Mucosa of gallbladder (tissue), 1 donor: ENCODE measurements around the gene MYO15A. TPM values are rescaled to one million over a fixed set of nuclear protein-coding genes. Genes with fewer than 3 reads are reported as not detected.

Experiments used
- DNase-seq: peaks from one replicate; pipeline ENCODE4 v3.0.0-alpha.2; 2020; ENCODE audit warnings: low spot score
- total RNA-seq: library from RNA; stranded (reverse); gene quantifications from one replicate; pipeline ENCODE4 v1.2.1, GENCODE V29; 2021
- donor health status: DM: no; HTN: no; CAD: no.

Gene MYO15A
- total RNA-seq, 1 donor from 2014 or later = 3.3 TPM

GRCh38 chr17:18156976-18157280 is 48.4 kb downstream of the MYO15A start:
- DNase-seq = no peak

DNA sequence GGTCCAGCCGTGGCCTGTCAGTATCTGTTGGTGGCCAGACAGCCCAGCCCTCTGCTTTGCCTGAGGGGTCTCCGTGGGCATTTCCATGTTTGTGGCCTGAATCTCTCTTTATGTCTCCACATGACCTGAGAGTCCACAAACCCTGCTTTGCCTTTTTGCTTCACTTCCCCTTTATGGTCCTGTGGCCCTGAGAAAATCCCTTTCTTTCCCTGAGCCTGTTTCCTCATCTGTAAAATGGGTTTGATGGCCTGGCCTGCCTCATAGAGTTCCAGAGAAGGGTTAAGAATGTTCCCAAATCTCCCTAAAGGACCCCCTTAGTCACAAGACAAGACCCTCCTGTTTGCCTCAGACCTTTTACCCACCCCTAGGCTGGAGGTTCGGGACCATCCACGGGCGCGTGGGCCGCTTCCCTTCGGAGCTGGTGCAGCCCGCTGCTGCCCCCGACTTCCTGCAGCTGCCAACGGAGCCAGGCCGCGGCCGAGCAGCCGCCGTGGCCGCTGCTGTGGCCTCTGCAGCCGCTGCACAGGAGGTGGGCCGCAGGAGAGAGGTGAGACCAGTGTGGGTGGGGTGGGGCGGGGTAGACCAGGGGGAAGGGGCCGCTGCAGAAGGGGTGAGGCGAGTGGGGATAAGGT is 48.9 kb downstream of the MYO15A start:
- no peak for DNase-seq

- DNase-seq = peak; percentile 96
These were observed 49.6 kb downstream of the MYO15A start for GRCh38 chr17:18158022-18158600.

- no peak for DNase-seq
These were observed 51.1 kb downstream of the MYO15A start for GRCh38 chr17:18159551-18160120.

DNA sequence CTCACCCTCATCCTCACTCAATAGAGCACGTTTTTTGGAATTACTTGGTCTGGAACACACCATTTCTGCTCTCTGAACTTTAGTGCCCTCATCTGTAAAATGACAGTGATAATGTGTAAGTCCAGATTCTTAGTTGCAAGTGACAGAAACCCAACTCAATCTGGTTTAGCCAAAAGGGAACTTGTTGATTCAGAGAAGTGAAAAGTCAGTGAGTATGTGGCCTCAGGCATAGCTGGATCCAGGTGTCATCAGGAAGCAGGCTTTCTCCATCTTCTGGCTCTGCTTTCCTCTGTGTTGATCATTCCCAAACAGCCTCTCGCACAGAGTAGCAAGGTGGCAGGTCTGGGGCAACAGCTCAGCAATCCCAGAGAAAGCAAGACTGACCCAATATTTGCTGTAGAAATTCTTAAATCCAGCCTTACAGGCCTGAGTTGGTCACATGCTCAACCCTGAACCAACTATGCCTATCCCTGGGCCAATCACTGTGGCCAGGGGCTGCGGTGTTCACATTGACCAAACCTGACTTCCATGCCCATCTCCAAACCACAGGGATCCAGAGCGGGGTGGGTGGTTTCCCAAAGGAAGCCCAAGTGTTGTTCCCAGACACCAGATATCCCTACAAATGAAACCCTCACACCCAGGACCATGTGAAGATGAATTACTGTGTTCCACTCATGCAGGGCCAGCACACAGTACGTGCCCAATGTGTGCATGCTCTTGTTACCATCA is 51.7 kb downstream of the MYO15A start:
- no peak for DNase-seq

DNA sequence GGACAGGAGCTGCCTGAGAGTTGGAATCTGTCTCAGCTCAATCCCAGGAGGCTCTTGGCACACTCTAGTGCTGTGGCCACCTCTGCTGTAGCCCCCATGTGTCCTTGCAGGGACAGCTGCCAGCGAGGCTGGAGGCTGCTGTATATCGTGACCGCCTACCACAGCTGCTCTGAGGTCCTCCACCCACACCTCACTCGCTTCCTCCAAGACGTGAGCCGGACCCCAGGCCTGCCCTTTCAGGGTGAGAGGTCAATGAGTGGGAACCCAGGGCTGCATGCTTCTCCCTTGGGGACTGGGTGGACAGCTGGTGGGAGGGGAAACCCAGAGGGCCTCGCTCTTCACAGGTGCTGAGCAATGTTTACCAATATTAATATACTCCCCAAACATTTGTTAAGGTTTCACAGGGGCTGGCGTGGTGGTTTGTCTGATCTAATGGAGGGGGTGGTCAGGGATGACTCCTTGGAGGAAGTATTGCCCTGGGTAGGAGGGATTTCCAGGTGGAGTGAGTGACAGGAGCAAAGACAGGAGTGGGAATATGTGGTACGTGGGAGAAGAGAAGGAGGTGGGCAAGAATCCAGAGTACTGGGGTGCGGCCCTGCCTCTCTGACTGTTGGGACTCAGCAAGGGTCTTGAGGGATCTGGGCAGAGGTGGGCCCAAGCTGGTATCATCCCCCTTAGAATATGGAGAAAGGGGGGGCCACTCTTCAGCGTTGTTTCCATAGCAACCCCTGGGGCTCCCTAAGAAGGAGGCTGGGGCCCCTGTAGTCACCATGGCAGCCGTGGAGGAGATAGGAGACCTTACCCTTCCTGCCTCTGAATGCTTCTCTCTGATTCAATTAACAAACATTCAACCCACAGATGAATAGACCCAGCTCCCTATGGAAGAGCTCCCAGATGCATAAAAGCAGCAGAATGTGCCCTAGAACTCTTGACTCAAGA is 52.9 kb downstream of the MYO15A start:
- no peak for DNase-seq

- DNase-seq = no peak
These were observed 55.0 kb downstream of the MYO15A start for GRCh38 chr17:18163547-18163946.

DNA sequence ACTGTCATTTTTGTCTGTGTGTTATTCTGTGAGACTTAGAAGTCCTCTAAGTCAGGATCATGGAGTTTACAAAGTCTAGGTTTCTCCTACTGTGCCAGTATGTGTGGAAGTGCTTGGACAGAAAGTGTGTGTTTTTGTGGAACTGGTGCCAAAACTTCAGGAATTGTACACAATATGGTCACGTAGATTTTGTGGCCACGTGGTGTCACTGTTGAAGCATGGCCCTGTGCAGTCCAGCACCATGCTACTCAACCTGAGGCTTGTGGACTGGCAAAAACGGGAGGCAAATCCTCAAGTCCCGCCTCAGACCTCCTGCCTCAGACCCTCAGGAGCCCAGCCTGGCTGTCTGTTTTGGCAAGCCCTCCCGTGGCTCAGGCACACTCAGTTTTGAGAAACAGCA is 58.3 kb downstream of the MYO15A start:
- no peak for DNase-seq

- DNase-seq = no peak
These were observed 58.9 kb downstream of the MYO15A start for GRCh38 chr17:18167421-18167820.

- DNase-seq = no peak
These were observed 64.1 kb downstream of the MYO15A start for GRCh38 chr17:18172531-18173278.

GRCh38 chr17:18173740-18174139 is 65.2 kb downstream of the MYO15A start:
- no peak for DNase-seq

- no peak for DNase-seq
These were observed 67.6 kb downstream of the MYO15A start for GRCh38 chr17:18176176-18176575.

GRCh38 chr17:18177133-18177532 is 68.6 kb downstream of the MYO15A start:
- no peak for DNase-seq

GRCh38 chr17:18177722-18178121 is 69.2 kb downstream of the MYO15A start:
- DNase-seq = no peak

DNA sequence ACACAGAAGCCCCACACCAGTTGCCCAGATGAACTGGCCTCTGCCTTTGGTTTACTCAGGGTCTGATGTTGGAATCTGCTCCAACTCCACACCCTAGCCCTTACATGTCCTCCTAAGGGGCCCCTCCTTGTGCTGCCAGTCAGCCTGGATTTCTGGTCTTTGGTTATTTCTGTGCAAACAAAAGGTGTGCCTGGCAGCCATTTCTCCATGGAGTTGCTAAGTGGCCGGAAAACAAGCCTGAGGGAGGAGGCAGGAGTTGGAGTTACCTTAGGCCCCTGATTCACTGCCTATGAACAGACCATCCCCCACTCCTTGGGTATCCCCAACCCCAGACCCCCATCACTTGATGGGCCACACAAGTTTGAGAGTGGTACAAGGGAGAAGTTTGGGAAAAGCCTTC is 70.6 kb downstream of the MYO15A start:
- no peak for DNase-seq

- DNase-seq = no peak
These were observed 71.2 kb downstream of the MYO15A start for GRCh38 chr17:18179804-18180203.

GRCh38 chr17:18181358-18181757 is 72.8 kb downstream of the MYO15A start:
- DNase-seq = no peak

GRCh38 chr17:18182110-18182977 is 73.8 kb downstream of the MYO15A start:
- peak; percentile 61 for DNase-seq

DNA sequence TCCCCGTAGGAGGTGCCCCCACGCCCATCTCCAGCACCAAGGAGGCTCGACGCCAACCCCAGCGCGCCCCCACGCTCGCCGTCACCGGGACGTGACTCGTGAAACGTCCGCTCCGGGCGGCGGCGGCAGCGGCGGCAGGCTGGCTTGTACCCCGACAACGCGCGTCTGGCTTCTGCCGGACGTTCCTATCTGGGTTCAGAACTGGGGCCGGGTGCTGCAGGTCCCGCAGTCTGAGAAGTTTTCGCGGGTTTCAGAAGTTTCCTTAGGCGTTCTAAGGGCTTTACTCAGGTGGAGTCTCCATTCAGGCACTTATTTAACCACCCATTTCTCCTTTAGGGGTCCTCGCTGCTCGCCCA is 74.4 kb downstream of the MYO15A start:
- DNase-seq = peak; percentile 86
